HG02763 (cell line): ENCODE data around the gene PDLIM3.
"Not testable (repeated sequence)": the region's sequence is repeated elsewhere in the genome, so short reads cannot be mapped to it uniquely, and the experiment has no call there.

Experiments
- ATAC-seq: cut with Tn5 transposase; IDR thresholded peaks from one replicate; pipeline ENCODE4 v1.9.1; 2021; ENCODE audit warnings: mild to moderate bottlenecking, moderate library complexity; ENCODE audit not compliant: unreplicated experiment

The PDLIM3 gene

DNA sequence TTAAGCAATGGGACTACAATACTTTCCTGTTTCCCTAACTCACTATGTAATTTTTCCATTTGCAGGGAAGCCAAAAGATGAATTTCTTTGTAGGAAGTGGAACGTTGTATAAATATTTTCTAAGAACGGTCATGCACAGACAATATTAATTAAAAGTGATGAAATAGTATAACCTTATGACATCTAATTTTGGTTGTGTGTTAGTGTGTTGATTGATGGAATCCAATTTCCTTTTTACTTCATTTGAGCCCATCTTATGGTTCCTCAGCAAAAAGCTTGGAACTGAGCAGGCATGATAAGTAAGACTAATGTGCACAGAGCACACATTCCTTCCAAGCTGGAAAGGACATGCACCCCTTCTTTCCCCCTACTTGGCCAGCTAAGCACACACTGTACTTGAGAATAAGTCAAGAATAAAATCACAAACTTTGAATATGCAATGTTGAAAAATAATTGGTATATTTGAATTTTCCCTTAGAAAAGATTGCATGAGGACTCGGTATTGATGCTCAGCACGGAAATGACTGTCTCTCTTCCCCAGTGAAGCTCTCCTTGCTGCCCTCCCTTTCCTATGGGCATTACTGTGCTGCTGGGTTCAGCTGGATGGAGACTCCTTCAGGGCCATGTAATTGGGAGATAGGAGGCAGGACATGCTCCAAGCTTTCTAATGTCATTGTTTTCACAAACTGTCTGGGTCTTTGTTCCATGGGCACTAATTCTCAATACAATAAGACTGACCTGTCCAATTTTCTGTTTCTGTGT lies 19.2 kb upstream of the PDLIM3 start:
- no peak for ATAC-seq

DNA sequence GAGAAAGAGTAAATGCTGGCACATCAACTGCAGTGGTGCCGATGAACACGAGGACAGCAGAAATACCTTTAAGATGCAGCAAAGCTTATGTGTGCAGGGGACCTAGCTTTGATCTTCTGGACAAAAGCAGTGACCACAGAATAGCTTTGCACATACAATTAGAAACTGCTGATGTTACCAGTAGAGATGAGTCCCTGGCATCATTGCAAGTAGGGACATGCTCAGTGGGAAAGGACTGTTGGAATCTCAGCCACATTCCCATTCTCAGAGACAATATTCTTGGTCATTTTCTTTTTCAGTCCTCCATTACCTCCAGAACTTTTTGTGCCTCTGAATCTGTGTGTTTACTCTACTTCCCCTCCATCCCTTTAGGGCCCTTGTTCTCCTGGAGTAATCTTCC lies 16.9 kb upstream of the PDLIM3 start:
- ATAC-seq = no peak

DNA sequence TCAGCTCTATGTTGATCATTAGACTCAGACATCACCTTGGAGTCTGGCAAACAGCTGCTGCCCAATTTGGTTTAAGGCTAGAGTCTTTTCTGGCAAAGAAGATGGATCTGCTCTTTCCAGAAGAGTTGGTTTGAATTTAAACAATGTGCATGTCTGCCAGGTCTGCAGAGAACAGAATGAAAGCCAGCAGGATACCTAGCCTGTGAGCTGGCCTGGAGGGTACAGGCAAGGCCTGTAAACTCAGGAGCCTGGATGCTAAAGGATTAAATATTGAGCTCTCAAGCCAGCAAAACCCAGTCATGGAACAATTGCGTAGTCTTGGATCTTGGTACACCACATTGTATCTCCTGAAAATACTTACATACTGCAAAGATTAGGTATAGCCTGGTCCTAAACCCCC lies 15.6 kb upstream of the PDLIM3 start:
- ATAC-seq = no peak

DNA sequence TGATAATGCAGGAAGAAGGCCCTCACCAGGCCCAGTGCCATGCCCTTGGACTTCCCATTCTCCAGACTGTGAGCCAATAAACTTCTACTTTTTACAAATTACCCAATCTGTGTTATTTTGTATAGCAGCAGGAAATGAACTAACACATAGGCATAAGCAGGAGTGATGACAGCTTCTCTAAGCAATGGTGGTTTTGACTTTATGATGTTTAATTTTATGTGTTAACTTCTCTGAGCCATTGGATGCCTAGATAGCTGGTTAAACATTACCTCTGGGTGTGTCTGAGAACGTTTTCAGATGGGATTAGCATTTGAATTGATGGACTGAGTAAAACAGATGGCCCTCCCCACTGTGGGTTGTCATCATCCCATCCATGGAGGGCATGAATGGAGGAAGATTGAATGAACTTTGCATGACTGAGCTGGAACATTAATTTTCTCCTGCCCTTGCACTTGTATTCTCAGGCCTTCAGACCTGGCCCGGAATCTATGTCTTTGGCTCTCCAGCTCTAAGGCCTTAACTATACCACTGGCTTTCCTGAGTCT lies 13.9 kb upstream of the PDLIM3 start:
- no peak for ATAC-seq

DNA sequence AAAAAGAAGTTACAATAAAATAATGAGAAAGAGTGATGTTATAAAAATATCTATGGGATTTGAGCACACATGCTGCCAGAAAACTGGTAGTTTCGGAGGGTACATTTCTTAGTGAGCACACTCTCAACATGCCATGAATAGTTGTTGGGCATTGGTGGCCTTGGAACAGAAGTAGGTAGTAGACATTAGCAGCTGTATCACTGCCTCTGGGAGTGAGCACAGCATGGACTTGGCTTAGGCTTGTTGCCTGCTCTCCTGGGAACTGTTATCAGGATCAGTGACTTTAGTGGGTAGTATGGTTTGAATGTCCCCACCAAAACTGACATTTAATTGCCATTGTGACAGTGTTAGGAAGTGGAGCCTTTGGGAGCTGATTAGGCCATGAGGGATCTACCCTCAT lies 13.3 kb upstream of the PDLIM3 start:
- no peak for ATAC-seq

DNA sequence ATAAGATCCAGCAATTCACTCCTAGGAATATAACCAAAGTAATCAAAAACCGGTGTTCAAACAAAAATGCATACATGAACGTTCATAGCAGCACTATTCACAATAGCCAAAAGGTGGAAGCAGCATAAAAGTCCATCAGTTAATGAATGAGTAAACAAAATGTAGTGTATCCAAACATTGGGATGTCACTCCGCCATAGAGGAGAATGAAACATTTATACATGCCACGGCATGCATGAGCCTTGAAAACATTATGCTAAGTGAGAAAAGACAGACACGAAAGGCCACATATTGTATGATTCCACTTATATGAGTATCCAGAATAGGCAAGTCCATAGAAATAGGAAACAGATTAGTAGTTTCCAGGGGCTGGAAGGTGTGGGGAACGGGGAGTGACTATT lies 11.0 kb upstream of the PDLIM3 start:
- no peak for ATAC-seq

DNA sequence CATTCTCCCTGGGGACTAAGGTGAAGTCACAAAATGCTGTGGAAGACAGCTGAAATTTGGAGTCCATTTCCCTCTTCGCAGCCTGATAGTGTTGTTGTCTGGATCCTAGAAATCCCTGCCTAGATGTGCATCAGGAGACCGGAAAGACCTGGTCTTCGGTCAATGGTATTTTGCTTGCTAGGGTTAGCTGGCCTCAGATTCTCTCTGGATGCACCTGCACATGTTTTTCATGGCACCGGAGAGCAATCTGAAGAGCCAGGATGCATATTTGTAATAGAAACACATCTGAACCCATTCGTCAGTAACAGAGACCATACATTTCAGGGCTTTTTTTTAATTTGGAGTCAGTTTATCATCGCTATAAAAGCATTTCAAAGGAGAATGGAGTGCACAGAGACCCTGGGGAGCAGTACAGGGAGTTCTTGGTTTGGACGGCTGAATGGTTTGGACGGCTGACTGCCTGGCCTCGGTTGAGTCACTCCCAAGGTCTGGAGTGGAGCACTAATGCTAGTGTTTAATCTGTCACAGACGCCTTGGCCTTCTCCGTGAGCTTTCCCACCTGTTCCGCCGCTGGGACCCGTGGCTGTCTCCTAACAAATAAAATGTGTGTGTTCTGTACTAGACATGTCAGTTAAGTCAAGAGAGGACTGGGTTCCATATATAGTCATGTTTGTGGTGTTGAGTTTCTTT lies 7.5 kb upstream of the PDLIM3 start:
- no peak for ATAC-seq

DNA sequence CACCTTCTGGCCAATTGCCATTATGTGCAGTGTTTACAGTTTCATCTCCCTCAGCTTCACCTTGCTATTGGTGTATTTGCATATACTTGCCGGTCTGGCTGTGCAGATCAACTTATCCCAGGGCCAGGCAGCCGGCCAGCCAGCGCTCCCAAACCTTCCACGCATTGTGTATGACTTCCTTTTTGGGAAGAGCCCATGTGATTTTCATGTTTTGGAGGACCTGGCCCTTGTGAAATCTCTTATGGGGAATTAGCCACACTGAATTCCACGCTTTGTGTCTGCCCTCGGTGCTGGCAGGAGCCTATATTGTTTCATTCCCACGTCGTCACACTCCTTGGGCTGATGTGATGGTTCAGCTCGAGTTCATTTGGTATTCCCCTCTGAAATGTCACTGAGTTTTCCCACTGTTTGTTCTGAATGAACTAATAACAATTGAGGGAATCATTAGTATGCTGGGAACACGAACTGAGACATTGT lies 6.0 kb upstream of the PDLIM3 start:
- no peak for ATAC-seq

DNA sequence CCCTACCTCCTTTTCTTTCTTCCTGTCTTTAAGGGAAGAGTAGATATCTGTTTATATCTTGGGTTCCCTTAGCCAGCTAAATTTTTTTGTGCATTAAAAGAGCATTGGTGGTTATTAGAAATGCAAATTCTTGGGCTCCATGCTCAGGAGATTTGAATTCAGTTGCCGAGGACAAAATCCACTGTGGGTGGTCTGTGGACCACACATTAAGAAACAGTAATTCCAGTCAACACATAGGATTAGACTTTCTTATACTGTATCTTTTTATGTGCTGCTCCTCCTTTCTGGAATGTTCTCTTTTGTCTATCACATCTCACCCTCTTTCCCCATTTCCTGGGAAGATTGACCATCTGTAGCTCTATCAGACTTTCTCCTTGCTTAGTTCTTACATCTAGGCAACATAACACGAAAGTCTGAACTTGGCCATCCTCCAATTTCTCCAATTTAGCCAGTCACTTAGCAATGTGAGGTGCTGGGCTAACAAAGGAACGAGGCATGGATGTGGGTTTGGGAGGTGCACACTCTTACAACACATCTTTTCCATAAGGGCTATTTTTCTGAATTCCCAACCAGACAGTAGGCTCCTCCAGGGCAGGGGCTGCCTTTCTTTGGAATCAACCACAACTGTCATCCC lies 5.3 kb upstream of the PDLIM3 start:
- no peak for ATAC-seq

DNA sequence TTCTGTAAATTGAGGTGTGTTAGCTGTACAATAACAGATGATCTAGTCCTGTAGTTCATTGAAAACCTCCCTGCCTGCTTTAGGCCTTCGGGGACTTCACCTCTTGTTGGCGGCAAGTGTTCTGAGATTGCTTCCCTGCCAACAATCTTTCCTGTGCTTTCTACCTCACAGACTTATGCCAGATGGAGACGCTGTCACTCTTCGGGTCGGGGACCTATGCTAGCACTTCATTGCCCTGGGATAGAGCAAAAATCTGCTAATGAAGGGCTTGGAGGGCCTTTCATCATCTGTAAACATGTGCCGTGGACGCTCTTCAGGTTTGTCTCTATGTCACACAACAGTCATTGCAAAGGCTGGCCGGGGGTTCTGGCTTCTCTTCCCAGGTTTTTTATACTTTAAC lies 4.7 kb upstream of the PDLIM3 start:
- no peak for ATAC-seq

DNA sequence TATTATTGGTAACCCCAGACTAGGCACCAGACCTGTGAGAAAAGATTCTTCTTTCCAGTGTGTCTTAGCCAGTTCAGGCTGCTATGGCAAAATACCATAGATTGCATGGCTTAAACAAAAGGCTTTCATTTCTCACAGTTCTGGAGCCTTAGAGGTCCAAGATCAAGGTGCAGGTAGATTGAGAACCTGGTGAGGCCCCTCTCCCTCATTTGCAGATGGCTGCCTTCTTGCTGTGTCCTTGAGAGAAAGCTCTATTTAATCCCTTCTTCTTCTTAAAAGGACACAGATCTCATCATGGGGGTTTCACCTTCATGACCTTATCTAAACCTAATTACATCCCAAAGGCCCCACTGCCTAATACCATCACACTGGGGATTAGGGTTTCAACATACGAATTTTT lies 3.5 kb upstream of the PDLIM3 start:
- no peak for ATAC-seq

DNA sequence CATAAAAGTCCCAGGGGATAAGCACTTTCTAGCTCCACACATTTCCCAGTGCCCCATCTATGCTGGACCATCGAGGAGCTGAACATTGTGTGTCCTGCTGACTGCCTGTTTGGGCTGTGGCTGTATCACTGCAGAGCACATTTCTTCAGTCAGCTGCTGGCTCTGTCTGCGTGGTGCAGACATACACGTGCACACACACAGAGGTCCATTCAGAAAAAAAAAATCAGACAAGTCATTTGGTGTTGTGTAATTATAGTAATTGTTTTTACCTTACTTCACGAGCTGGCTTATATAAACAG lies 1.1 kb upstream of the PDLIM3 start:
- no peak for ATAC-seq

DNA sequence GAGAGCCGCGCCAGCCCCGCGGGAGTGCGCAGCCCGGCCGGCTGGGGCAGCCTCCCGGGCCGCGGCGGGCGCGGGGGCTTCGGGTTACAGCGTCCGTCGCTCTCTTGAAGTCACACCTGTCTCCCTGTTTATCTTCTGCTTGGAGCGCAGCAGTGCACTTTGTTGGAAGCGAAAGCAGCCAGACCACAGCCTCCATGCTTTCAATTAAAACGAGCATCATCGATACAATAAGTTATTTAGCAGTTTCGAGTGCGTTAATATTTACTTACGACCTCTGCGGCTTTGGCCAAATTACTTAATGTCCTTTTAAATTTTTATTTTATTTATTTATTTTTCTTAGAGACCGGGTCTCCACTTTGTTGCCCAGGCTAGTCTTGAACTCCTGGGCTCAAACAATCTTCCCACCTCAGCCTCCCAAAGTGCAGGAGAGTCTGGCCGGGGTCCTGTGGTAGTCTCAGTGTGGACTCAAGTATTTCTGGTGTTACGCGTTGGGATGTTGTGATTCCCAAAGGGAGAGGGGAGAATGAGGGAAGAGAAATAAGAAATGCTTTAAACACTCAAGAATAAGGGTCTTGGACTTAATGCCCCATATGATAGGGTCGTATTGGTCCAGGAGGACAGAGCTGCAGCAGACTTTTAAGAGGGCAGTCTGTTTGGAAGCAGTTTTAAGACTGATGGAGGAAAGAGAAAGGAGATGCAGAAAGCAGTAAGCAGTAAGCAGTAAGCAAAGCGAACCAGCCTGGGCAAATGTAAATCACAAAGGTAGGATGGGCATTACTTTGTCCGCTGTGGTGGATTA lies 504 bp upstream of the PDLIM3 start:
- ATAC-seq = no peak

DNA sequence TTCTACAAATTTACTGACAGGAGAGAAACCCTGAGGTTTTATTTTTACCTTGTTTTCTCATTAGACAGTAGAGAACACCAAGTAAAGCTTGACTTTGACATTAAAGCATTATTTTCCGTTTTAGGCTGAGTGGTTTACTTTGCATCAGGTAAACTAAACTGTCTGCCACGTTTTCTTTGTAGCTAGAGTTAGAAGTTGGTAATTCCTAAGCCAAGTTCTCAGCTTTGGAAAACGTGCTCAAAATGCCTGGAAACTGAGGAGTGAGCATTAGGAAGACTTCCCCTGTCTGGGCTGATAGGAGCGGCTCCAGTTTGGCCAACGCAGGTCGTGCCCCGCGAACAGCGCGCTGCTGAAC lies 819 bp downstream of the PDLIM3 start:
- ATAC-seq = no peak

DNA sequence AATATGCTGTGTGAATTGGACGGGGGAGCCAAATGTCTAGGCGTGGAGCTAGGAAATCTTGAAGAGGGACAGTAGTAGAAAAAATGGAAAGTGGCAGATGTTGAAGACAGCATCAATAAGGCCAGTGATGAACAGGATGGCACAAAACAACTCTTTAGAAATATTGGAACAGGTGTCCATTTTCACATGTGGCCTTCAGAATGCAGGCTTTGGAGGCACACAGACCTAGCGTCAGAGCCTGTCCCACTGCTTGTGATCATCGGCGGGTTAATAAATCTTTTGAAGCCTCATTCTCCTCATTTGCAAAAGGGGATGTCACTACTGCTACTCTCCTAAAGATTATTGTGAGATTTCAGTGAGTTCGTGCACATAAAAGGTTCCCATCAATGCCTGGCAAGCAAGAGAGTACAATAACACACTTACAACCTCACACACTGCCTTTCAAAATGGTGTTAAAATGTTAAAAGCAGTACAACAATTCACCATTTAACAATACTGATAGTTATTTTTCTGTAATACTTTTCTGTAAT lies 2.4 kb downstream of the PDLIM3 start:
- no peak for ATAC-seq

DNA sequence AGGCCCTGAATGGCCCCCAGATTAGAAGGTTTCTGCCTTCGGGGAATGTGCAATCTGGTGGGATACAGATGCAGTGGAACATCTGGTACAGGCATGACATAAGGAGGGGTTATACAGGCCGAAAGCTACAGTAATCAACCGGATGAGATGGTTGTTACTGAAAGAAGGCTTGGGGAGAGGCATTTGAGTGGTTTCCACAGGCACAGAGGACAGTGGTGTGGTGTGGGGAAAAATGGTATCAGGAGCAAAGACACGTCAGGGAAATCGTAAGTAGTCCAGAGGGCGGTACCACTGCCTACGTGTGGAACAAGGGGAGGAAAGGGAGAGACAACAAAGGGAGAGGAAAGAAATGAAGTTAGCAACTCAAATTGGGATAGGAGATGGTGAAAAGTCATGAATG lies 3.0 kb downstream of the PDLIM3 start:
- ATAC-seq = no peak

DNA sequence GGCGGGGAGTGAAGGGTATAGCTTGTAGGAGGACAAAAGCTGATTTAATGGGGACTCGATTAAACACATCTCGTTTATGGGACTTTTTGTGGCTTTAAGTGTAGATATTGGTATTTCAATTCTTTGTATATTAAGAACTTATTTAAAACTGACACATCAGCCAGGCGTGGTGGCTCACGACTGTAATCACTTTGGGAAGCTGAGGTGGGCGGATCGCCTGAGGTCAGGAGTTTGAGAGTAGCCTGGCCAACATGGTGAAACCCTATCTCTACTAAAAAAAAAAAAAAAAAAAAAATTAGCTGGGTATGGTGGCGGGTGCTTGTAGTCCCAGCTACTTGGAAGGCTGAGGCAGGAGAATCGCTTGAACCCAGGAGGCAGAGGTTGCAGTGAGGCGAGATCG lies 3.7 kb downstream of the PDLIM3 start:
- ATAC-seq = not testable (repeated sequence)

DNA sequence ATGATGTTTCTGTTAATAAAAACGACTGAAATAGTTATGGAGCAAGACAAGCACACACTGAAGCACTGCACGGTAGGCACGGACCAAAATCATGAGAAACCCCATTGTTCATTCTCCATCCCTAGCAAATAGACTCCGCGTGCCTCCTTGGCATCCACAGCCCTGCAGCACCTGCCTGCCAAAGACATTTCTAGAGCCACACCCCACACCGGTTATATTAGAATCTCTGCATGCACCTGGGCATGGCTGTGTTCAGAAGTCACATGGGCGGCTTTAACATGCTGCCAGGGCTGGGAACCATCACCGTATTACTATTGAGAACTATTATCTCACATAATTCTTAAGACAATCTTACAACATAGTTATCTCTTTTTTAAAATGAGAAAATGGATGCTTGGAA lies 5.9 kb downstream of the PDLIM3 start:
- ATAC-seq = no peak

DNA sequence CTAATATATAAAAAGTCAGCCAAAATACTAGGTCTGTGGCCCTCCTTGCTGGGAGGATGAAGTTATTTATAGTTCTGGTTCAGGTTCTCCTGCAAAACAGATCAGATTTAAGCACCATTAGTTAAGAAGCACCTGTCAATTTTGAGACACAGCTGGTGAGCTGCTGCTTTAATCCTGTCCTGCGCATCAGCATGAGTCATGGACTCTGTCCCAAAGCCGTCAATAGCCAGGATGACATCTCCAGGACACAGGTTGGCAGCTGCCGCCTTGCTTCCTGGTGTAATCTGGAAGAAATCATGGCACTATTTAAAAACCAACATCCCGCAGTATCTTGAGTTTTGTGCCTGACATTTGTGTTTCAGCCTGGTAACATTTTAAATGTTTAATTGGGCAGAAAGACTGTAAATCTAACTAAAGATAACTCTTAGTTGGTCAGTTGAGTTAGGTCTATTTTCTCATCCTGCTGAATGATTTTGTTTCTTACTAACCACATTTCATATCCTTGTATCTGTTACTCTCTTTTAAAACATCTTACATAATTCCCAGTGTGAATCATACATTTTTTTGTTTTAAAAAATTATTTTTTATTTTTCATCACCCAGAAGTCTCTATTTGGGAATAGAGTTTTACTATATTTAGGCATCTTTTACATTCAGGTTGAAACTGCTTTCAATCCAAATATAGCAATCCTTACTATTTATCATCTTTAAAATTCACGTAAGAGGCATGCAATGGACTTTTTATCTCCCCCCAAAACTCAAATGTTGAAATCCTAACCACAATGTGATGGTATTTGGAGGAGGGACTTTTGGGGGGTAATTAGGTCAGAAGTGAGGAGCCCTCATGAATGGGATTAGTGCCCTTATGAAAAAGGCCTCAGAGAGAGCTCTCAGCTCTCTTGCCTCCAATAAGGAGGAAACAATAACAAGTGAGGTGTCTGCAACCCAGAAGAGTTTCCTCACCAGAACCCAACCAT lies 10.1 kb downstream of the PDLIM3 start:
- ATAC-seq = no peak

DNA sequence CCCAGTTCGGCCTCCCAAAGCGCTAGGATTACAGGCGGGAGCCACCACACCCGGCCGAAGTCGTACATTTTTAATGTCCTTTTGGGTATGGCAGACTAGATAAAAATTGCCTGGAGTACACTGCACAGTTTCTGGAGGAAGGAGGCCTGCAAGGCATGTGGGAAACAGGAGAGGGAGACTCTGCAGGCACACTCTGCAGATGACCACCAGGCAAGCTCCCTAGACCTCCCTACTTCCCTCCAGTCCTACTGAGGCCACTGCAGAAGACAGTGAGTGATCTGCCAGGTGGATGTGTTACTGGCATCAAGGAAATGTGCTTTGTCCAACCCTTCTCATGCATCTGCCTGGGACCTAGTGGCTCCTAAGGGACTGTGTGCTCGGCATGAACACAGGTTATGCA lies 11.4 kb downstream of the PDLIM3 start:
- ATAC-seq = no peak
